DOHH2 (cell line): ENCODE measurements around the gene GALNT18.

Experiments used
- H3F3A ChIP-seq: fragments of 200-600 bp; sonication (generic), shearing (Covaris generic); 2 replicates; pipeline ENCODE4 v1.6.0; 2016; ENCODE audit warnings: antibody characterized with exemption, mild to moderate bottlenecking; ENCODE audit not compliant: control insufficient read depth, insufficient read depth
- H3K27ac ChIP-seq: fragments of 200-600 bp; sonication (generic); 2 replicates; pipeline ENCODE4 v1.5.1; 2014; ENCODE audit warnings: low read depth, mild to moderate bottlenecking, low read length, moderate library complexity
- H3K27me3 ChIP-seq: fragments of 200-600 bp; sonication (generic); 2 replicates; pipeline ENCODE4 v1.6.1; 2014; ENCODE audit warnings: mild to moderate bottlenecking, low read length, mixed read lengths; ENCODE audit not compliant: control insufficient read depth
- H3K36me3 ChIP-seq: fragments of 200-600 bp; sonication (generic); 2 replicates; pipeline ENCODE4 v1.6.1; 2014; ENCODE audit warnings: mild to moderate bottlenecking, low read length, moderate library complexity, mixed read lengths; ENCODE audit not compliant: control insufficient read depth
- H3K4me1 ChIP-seq: fragments of 200-600 bp; sonication (generic); 2 replicates; pipeline ENCODE4 v1.6.1; 2014; ENCODE audit warnings: mild to moderate bottlenecking, low read length, mixed read lengths; ENCODE audit not compliant: control insufficient read depth
- H3K4me2 ChIP-seq: fragments of 200-600 bp; sonication (generic); 2 replicates; pipeline ENCODE4 v1.6.0; 2014; ENCODE audit warnings: mild to moderate bottlenecking, low read length, moderate library complexity
- H3K4me3 ChIP-seq: fragments of 200-600 bp; sonication (generic); 2 replicates; pipeline ENCODE4 v1.5.1; 2014; ENCODE audit warnings: mild to moderate bottlenecking, low read length, mixed read lengths
- H3K79me2 ChIP-seq: fragments of 200-600 bp; sonication (generic); 2 replicates; pipeline ENCODE4 v1.6.1; 2014; ENCODE audit warnings: mild to moderate bottlenecking, low read length, mixed read lengths; ENCODE audit not compliant: control insufficient read depth
- H3K9me2 ChIP-seq: fragments of 200-600 bp; sonication (generic); replicated peaks from 2 replicates; pipeline ENCODE4 v1.6.1; 2014; ENCODE audit warnings: mild to moderate bottlenecking, low read length, mixed read lengths; ENCODE audit not compliant: control insufficient read depth
- H3K9me3 ChIP-seq: fragments of 200-600 bp; sonication (generic); 2 replicates; pipeline ENCODE4 v1.6.1; 2014; ENCODE audit warnings: antibody characterized with exemption, low read length, mixed read lengths; ENCODE audit not compliant: control insufficient read depth, insufficient read depth
- H4K20me1 ChIP-seq: fragments of 200-600 bp; sonication (generic); 2 replicates; pipeline ENCODE4 v1.6.0; 2014; ENCODE audit warnings: low read depth, mild to moderate bottlenecking, antibody characterized with exemption, low read length, moderate library complexity; ENCODE audit not compliant: control insufficient read depth, insufficient read depth
- EZH2phosphoT487 ChIP-seq: fragments of 200-600 bp; sonication (generic); IDR thresholded peaks from 2 replicates; pipeline ENCODE4 v1.6.1; 2017; ENCODE audit warnings: borderline replicate concordance, mild to moderate bottlenecking, antibody characterized with exemption, low read length, moderate library complexity, mixed read lengths
- TF ChIP-seq, protein P1 (sequence below): fragments of 200-600 bp; sonication (generic); IDR thresholded peaks from one replicate; pipeline ENCODE4 v1.5.1; 2014; ENCODE audit warnings: antibody characterized with exemption, mild to moderate bottlenecking, low read depth, low read length; ENCODE audit not compliant: poor library complexity, severe bottlenecking

GALNT18 gene

DNA sequence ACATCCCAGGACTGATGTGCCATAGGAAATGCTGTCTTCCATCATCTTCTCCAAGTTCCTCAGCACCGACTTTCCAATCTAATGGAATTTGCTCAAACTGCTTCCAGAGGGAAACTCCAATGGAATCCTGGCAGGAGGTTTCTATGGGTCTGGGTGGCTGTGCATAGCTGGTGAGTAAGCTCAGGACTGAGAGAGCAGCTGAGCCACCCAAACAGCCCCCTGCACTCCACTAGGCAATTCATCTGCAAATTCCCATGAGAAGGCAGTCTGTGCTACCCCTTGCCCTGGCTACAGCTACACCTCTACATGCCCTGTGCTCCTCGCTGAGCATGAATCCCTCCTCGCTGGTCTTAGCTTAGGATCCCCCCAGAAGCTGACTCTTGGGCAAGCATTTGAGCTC lies 140.8 kb downstream of the GALNT18 start:
- Histone ChIP-seq H3K9me3 (no peaks in the 10 kb centered on the region), H3K4me1 (no peaks in the 10 kb centered on the region), H3K9me2 (no peaks in the 10 kb centered on the region), H3F3A (no peaks in the 10 kb centered on the region), H3K36me3 (no peaks in the 10 kb centered on the region), H3K4me2 (no peak overlapping the region), H3K27me3 (peaks cover 5% of the 10 kb centered on the region; the same call in 1 of the 2 replicates), H3K27ac (no peak overlapping the region), H3K79me2 (no peaks in the 10 kb centered on the region), H4K20me1 (no peaks in the 10 kb centered on the region), H3K4me3 (no peak overlapping the region)
- TF ChIP-seq EZH2phosphoT487, result no peak
- TF ChIP-seq, protein P1, sequence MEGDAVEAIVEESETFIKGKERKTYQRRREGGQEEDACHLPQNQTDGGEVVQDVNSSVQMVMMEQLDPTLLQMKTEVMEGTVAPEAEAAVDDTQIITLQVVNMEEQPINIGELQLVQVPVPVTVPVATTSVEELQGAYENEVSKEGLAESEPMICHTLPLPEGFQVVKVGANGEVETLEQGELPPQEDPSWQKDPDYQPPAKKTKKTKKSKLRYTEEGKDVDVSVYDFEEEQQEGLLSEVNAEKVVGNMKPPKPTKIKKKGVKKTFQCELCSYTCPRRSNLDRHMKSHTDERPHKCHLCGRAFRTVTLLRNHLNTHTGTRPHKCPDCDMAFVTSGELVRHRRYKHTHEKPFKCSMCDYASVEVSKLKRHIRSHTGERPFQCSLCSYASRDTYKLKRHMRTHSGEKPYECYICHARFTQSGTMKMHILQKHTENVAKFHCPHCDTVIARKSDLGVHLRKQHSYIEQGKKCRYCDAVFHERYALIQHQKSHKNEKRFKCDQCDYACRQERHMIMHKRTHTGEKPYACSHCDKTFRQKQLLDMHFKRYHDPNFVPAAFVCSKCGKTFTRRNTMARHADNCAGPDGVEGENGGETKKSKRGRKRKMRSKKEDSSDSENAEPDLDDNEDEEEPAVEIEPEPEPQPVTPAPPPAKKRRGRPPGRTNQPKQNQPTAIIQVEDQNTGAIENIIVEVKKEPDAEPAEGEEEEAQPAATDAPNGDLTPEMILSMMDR, result no peak

DNA sequence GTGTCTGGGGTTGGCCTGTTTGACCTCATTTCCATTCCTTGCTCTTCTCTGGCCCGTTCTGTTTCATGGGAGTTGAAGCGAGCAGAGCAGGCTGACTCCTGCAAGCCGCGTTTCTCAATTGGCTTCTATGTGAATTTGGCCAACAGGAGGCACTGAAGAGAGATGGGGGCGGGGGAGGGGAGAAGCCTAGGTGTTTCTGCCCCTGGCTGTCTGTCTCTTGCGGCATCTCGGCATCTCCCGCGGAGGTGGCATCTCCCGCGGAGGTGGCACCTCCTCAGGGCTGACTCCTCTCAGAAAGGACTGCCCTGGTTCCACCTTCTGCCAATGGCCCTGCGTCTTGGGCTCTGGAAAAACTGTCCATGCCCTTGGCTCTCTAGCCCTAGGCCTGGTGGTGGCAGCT lies 143.1 kb downstream of the GALNT18 start:
- Histone ChIP-seq H4K20me1 (no peaks in the 10 kb centered on the region), H3K4me1 (no peaks in the 10 kb centered on the region), H3K9me2 (no peaks in the 10 kb centered on the region), H3F3A (no peaks in the 10 kb centered on the region), H3K27me3 (peaks cover 5% of the 10 kb centered on the region; the same call in 1 of the 2 replicates), H3K4me2 (no peak overlapping the region), H3K9me3 (no peaks in the 10 kb centered on the region), H3K27ac (no peak overlapping the region), H3K36me3 (no peaks in the 10 kb centered on the region), H3K79me2 (no peaks in the 10 kb centered on the region), H3K4me3 (no peak overlapping the region)
- TF ChIP-seq, protein P1, result no peak
- TF ChIP-seq EZH2phosphoT487, result no peak

DNA sequence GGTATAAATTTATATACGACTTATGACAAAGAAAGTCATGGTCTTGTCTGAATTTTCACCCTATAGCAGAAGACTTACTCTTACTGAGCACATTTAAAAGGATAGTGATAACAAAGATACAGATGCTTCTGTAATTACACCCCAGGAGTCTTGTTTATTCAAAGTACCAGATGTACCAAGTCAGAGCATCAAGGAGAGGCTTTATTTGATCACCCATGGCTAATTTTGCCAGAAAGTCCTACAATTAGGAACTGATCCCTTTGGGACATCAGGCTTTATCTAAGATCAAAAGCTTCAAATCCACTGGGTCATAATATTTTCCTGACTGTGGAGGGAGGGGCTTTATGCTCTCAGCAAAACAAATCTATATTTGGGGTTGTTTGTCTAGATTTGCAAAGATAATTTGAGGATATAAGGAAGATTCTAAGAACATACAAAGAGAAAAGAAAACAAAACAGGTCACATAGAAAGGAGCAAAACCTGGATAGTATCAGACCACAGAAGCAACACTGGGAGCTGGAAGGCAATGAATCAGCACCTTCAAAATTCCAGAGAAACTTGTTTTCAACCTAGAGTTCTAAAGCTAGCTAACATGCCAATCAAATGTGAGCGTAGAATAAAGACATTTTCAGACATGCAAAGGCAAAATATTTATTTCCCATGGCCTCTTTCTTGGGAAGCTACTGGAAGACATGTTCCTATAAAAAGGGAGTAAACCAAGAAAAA lies 143.9 kb downstream of the GALNT18 start:
- H4K20me1 ChIP-seq, result no peaks in the 10 kb centered on the region
- H3K79me2 ChIP-seq, result no peaks in the 10 kb centered on the region
- H3F3A ChIP-seq, result no peaks in the 10 kb centered on the region
- H3K27ac ChIP-seq, result no peak overlapping the region
- no peak for TF ChIP-seq EZH2phosphoT487
- TF ChIP-seq, protein P1, result no peak
- H3K4me3 ChIP-seq, result no peak overlapping the region
- H3K27me3 ChIP-seq, result peaks cover 5% of the 10 kb centered on the region
- H3K4me1 ChIP-seq, result no peaks in the 10 kb centered on the region
- no peaks in the 10 kb centered on the region for H3K9me2 ChIP-seq
- H3K36me3 ChIP-seq, result no peaks in the 10 kb centered on the region
- H3K9me3 ChIP-seq, result no peaks in the 10 kb centered on the region
- no peak overlapping the region for H3K4me2 ChIP-seq
